ENCODE results near the gene CAMSAP1. TPM values are rescaled to one million over a fixed set of nuclear protein-coding genes. Genes with fewer than 3 reads are reported as not detected.

The CAMSAP1 gene
- polyA plus RNA-seq, 1 donor from 2014 or later, result 58.5 TPM

DNA sequence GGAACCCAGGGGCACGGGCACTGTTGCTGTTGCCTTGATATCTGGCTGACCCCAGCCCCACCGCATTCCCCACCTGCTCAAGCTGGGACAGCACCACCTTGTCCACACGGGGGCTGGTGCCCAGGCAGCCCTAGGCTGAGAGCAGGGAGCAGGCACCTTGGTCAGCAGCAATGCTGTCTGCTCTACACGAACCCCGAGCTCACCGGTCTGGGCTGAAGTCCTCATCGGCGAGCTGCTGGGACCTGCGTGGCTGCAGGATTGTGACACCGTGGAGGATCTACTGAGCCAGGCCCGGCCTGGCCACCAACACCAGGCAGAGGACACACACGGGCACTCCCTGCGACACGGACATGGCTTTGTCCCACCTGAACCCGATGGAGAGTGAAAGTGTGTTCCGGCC is 127.3 kb downstream of the CAMSAP1 start:
- Histone ChIP-seq H3K27me3 (ENCODE audit: insufficient read depth, low read depth, low read length) (no peaks in the 10 kb centered on the region), H3K36me3 (ENCODE audit: insufficient read depth, low read length) (no peaks in the 10 kb centered on the region), H3K4me3 (ENCODE audit: low read length) (no peak overlapping the region), H3K9me2 (ENCODE audit: insufficient read depth, low read length) (no peaks in the 10 kb centered on the region), H3K4me2 (ENCODE audit: low read length) (no peak overlapping the region), H3K9me3 (ENCODE audit: low read length) (no peaks in the 10 kb centered on the region), H4K20me1 (ENCODE audit: insufficient read depth) (no peaks in the 10 kb centered on the region), H3K27ac (ENCODE audit: low read length) (no peak overlapping the region), H3K9ac (ENCODE audit: low read length) (no peak overlapping the region), H2AFZ (ENCODE audit: low read depth, low read length) (no peak overlapping the region), H3K79me2 (replicated peaks; ENCODE audit: insufficient read depth, low read length) (no peaks in the 10 kb centered on the region), H3F3A (ENCODE audit: insufficient read depth, low read length, poor library complexity, severe bottlenecking) (no peaks in the 10 kb centered on the region)
- no peak for TF ChIP-seq RAD21 (conservative IDR thresholded peaks at IDR 0.05)
- TF ChIP-seq SMC3 (conservative IDR thresholded peaks at IDR 0.05; ENCODE audit: poor library complexity), result no peak
- TF ChIP-seq, protein P1, sequence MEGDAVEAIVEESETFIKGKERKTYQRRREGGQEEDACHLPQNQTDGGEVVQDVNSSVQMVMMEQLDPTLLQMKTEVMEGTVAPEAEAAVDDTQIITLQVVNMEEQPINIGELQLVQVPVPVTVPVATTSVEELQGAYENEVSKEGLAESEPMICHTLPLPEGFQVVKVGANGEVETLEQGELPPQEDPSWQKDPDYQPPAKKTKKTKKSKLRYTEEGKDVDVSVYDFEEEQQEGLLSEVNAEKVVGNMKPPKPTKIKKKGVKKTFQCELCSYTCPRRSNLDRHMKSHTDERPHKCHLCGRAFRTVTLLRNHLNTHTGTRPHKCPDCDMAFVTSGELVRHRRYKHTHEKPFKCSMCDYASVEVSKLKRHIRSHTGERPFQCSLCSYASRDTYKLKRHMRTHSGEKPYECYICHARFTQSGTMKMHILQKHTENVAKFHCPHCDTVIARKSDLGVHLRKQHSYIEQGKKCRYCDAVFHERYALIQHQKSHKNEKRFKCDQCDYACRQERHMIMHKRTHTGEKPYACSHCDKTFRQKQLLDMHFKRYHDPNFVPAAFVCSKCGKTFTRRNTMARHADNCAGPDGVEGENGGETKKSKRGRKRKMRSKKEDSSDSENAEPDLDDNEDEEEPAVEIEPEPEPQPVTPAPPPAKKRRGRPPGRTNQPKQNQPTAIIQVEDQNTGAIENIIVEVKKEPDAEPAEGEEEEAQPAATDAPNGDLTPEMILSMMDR (IDR thresholded peaks at IDR 0.05; ENCODE audit: poor library complexity, severe bottlenecking), result no peak
- TF ChIP-seq POLR2AphosphoS5 (IDR thresholded peaks at IDR 0.05), result no peak
- TF ChIP-seq EZH2 (IDR thresholded peaks at IDR 0.05; ENCODE audit: borderline replicate concordance, insufficient read depth, low read length, poor library complexity, severe bottlenecking), result no peak
- TF ChIP-seq, protein P2, sequence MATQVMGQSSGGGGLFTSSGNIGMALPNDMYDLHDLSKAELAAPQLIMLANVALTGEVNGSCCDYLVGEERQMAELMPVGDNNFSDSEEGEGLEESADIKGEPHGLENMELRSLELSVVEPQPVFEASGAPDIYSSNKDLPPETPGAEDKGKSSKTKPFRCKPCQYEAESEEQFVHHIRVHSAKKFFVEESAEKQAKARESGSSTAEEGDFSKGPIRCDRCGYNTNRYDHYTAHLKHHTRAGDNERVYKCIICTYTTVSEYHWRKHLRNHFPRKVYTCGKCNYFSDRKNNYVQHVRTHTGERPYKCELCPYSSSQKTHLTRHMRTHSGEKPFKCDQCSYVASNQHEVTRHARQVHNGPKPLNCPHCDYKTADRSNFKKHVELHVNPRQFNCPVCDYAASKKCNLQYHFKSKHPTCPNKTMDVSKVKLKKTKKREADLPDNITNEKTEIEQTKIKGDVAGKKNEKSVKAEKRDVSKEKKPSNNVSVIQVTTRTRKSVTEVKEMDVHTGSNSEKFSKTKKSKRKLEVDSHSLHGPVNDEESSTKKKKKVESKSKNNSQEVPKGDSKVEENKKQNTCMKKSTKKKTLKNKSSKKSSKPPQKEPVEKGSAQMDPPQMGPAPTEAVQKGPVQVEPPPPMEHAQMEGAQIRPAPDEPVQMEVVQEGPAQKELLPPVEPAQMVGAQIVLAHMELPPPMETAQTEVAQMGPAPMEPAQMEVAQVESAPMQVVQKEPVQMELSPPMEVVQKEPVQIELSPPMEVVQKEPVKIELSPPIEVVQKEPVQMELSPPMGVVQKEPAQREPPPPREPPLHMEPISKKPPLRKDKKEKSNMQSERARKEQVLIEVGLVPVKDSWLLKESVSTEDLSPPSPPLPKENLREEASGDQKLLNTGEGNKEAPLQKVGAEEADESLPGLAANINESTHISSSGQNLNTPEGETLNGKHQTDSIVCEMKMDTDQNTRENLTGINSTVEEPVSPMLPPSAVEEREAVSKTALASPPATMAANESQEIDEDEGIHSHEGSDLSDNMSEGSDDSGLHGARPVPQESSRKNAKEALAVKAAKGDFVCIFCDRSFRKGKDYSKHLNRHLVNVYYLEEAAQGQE (IDR thresholded peaks at IDR 0.05; ENCODE audit: borderline replicate concordance), result no peak
- no peak for TF ChIP-seq TAF1 (IDR thresholded peaks at IDR 0.05; ENCODE audit: low read depth)
- no peak for TF ChIP-seq MXI1 (conservative IDR thresholded peaks at IDR 0.05; ENCODE audit: poor library complexity, severe bottlenecking)
- TF ChIP-seq EP300 (conservative IDR thresholded peaks at IDR 0.05; ENCODE audit: poor library complexity, severe bottlenecking), result no peak

DNA sequence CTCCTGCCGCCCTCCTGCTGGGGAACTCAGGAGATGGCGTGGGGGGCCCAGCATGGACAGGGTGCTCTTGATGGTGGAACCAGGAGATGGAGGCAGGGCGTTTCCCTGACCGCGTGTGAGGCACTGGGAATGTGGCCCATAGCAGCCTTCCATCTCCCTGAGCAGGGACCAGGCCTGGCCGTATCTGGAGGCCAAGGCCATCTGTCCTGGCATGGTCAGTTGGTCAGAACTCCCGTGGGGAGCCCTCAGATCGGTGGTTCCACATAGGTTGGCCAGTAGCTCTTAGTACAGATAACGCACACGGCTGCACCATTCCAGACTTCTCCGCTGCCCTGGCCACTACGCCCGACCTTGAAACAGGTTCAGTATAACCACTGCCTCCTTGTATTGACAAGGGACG is 127.8 kb downstream of the CAMSAP1 start:
- Histone ChIP-seq H3K4me2 (ENCODE audit: low read length) (no peak overlapping the region), H3K79me2 (replicated peaks; ENCODE audit: insufficient read depth, low read length) (no peaks in the 10 kb centered on the region), H3K9me3 (ENCODE audit: low read length) (no peaks in the 10 kb centered on the region), H3K36me3 (ENCODE audit: insufficient read depth, low read length) (no peaks in the 10 kb centered on the region), H3K27me3 (ENCODE audit: insufficient read depth, low read depth, low read length) (no peaks in the 10 kb centered on the region), H3K9ac (ENCODE audit: low read length) (no peak overlapping the region), H3K9me2 (ENCODE audit: insufficient read depth, low read length) (no peaks in the 10 kb centered on the region), H3K4me3 (ENCODE audit: low read length) (no peak overlapping the region), H3F3A (ENCODE audit: insufficient read depth, low read length, poor library complexity, severe bottlenecking) (no peaks in the 10 kb centered on the region), H4K20me1 (ENCODE audit: insufficient read depth) (no peaks in the 10 kb centered on the region), H3K27ac (ENCODE audit: low read length) (no peak overlapping the region), H2AFZ (ENCODE audit: low read depth, low read length) (no peak overlapping the region)
- TF ChIP-seq RAD21 (conservative IDR thresholded peaks at IDR 0.05) (no peak), MXI1 (conservative IDR thresholded peaks at IDR 0.05; ENCODE audit: poor library complexity, severe bottlenecking) (no peak), POLR2AphosphoS5 (IDR thresholded peaks at IDR 0.05) (no peak), EZH2 (IDR thresholded peaks at IDR 0.05; ENCODE audit: borderline replicate concordance, insufficient read depth, low read length, poor library complexity, severe bottlenecking) (no peak), EP300 (conservative IDR thresholded peaks at IDR 0.05; ENCODE audit: poor library complexity, severe bottlenecking) (no peak), SMC3 (conservative IDR thresholded peaks at IDR 0.05; ENCODE audit: poor library complexity) (no peak), TAF1 (IDR thresholded peaks at IDR 0.05; ENCODE audit: low read depth) (no peak)
- TF ChIP-seq, protein P2 (IDR thresholded peaks at IDR 0.05; ENCODE audit: borderline replicate concordance), result no peak
- TF ChIP-seq, protein P1 (IDR thresholded peaks at IDR 0.05; ENCODE audit: poor library complexity, severe bottlenecking), result no peak

Data from neural cell (in vitro differentiated cells).